Activated naive CD4-positive, alpha-beta T cell treated with Interleukin-2 at 50 U/mL for 16 hours (primary cell): ENCODE data around the gene HEG1.

Experiments
- DNase-seq: peaks from one replicate; pipeline ENCODE4 v3.0.0-alpha.2; 2020

HEG1 gene

GRCh38 chr3:125068265-125068664 lies 12.5 kb upstream of the HEG1 start:
- no peak for DNase-seq

GRCh38 chr3:125067225-125067624 lies 11.4 kb upstream of the HEG1 start:
- no peak for DNase-seq

- no peak for DNase-seq
Observed at GRCh38 chr3:125062904-125063618, 7.3 kb upstream of the HEG1 start.

GRCh38 chr3:125061646-125062045 lies 5.8 kb upstream of the HEG1 start:
- DNase-seq: no peak

- no peak for DNase-seq
Observed at GRCh38 chr3:125061170-125061569, 5.4 kb upstream of the HEG1 start.

GRCh38 chr3:125059488-125060245 lies 3.9 kb upstream of the HEG1 start:
- no peak for DNase-seq

GRCh38 chr3:125058959-125059358 lies 3.2 kb upstream of the HEG1 start:
- DNase-seq: no peak

- no peak for DNase-seq
Observed at GRCh38 chr3:125058529-125058928, 2.7 kb upstream of the HEG1 start.

GRCh38 chr3:125057186-125057850 lies 1.5 kb upstream of the HEG1 start:
- DNase-seq: no peak

- DNase-seq: peak; percentile 30
Observed at GRCh38 chr3:125055331-125055912, 375 bp downstream of the HEG1 start.

GRCh38 chr3:125054449-125055329 lies 1.1 kb downstream of the HEG1 start:
- DNase-seq: no peak

GRCh38 chr3:125054062-125054448 lies 1.7 kb downstream of the HEG1 start:
- no peak for DNase-seq

- DNase-seq: no peak
Observed at GRCh38 chr3:125053304-125053699, 2.5 kb downstream of the HEG1 start.

GRCh38 chr3:125052624-125053303 lies 3.0 kb downstream of the HEG1 start:
- no peak for DNase-seq

GRCh38 chr3:125051715-125052581 lies 3.8 kb downstream of the HEG1 start:
- peak; percentile 60 for DNase-seq

GRCh38 chr3:125051205-125051604 lies 4.6 kb downstream of the HEG1 start:
- no peak for DNase-seq

- no peak for DNase-seq
Observed at GRCh38 chr3:125050488-125051090, 5.2 kb downstream of the HEG1 start.

- DNase-seq: no peak
Observed at GRCh38 chr3:125048282-125048681, 7.5 kb downstream of the HEG1 start.

- no peak for DNase-seq
Observed at GRCh38 chr3:125045965-125046364, 9.8 kb downstream of the HEG1 start.

- DNase-seq: no peak
Observed at GRCh38 chr3:125045194-125045593, 10.6 kb downstream of the HEG1 start.
